Neural cell (in vitro differentiated cells): ENCODE results near the gene LZTS3.

Experiments used
- EP300 ChIP-seq: fragments of 450-650 bp; conservative IDR thresholded peaks from 2 replicates; pipeline ENCODE4 v1.6.1; 2014; ENCODE audit warnings: antibody characterized with exemption, mild to moderate bottlenecking, moderate library complexity; ENCODE audit not compliant: poor library complexity, severe bottlenecking
- EZH2 ChIP-seq: fragments of 200-600, 300-800 bp; shearing (Covaris generic), sonication (generic); IDR thresholded peaks from 2 replicates; pipeline ENCODE4 v1.6.1; 2014; ENCODE audit warnings: antibody characterized with exemption, low read length, borderline replicate concordance, mild to moderate bottlenecking; ENCODE audit not compliant: insufficient read depth, poor library complexity, severe bottlenecking
- MXI1 ChIP-seq: fragments of 450-650 bp; conservative IDR thresholded peaks from 2 replicates; pipeline ENCODE4 v1.6.1; 2014; ENCODE audit warnings: antibody characterized with exemption, mild to moderate bottlenecking; ENCODE audit not compliant: poor library complexity, severe bottlenecking
- POLR2AphosphoS5 ChIP-seq: IDR thresholded peaks from 2 replicates; pipeline ENCODE4 v1.6.1; 2012
- RAD21 ChIP-seq: fragments of 450-650 bp; conservative IDR thresholded peaks from 2 replicates; pipeline ENCODE4 v1.6.1; 2014; ENCODE audit warnings: antibody characterized with exemption, mild to moderate bottlenecking, moderate library complexity
- SMC3 ChIP-seq: fragments of 450-650 bp; conservative IDR thresholded peaks from 2 replicates; pipeline ENCODE4 v1.6.1; 2014; ENCODE audit warnings: antibody characterized with exemption, mild to moderate bottlenecking, moderate library complexity; ENCODE audit not compliant: poor library complexity
- TAF1 ChIP-seq: IDR thresholded peaks from 2 replicates; pipeline ENCODE4 v1.6.1; 2012; ENCODE audit warnings: low read depth
- TF ChIP-seq, protein P1 (sequence below): fragments of 450-650 bp; IDR thresholded peaks from 2 replicates; pipeline ENCODE4 v1.5.1; 2014; ENCODE audit warnings: antibody characterized with exemption, mild to moderate bottlenecking, moderate library complexity; ENCODE audit not compliant: poor library complexity, severe bottlenecking
- TF ChIP-seq, protein P2 (sequence below): IDR thresholded peaks from 2 replicates; pipeline ENCODE4 v1.6.1; 2012; ENCODE audit warnings: borderline replicate concordance

DNA sequence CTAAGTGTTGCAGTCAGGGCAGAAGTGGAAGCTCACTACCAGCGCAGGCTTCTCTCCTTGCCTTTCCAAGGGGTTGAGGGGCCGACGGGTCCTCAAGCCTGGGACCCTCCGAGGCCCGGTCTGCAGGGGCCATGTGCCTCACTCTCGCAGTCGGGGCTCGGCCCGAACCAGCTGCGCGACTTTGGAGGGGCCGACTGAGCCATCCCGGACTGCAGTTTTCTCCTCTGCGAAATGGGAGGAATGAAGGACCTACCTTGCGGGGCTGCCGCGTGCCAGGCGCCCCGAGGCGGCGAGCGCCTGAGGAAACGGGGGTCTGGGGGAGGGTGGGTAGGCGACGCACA lies 5.6 kb downstream of the LZTS3 start:
- TF ChIP-seq, protein P1, sequence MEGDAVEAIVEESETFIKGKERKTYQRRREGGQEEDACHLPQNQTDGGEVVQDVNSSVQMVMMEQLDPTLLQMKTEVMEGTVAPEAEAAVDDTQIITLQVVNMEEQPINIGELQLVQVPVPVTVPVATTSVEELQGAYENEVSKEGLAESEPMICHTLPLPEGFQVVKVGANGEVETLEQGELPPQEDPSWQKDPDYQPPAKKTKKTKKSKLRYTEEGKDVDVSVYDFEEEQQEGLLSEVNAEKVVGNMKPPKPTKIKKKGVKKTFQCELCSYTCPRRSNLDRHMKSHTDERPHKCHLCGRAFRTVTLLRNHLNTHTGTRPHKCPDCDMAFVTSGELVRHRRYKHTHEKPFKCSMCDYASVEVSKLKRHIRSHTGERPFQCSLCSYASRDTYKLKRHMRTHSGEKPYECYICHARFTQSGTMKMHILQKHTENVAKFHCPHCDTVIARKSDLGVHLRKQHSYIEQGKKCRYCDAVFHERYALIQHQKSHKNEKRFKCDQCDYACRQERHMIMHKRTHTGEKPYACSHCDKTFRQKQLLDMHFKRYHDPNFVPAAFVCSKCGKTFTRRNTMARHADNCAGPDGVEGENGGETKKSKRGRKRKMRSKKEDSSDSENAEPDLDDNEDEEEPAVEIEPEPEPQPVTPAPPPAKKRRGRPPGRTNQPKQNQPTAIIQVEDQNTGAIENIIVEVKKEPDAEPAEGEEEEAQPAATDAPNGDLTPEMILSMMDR = no peak
- TF ChIP-seq EP300 = no peak
- no peak for TF ChIP-seq POLR2AphosphoS5
- TF ChIP-seq EZH2 = no peak
- TF ChIP-seq TAF1 = no peak
- no peak for TF ChIP-seq SMC3
- TF ChIP-seq, protein P2, sequence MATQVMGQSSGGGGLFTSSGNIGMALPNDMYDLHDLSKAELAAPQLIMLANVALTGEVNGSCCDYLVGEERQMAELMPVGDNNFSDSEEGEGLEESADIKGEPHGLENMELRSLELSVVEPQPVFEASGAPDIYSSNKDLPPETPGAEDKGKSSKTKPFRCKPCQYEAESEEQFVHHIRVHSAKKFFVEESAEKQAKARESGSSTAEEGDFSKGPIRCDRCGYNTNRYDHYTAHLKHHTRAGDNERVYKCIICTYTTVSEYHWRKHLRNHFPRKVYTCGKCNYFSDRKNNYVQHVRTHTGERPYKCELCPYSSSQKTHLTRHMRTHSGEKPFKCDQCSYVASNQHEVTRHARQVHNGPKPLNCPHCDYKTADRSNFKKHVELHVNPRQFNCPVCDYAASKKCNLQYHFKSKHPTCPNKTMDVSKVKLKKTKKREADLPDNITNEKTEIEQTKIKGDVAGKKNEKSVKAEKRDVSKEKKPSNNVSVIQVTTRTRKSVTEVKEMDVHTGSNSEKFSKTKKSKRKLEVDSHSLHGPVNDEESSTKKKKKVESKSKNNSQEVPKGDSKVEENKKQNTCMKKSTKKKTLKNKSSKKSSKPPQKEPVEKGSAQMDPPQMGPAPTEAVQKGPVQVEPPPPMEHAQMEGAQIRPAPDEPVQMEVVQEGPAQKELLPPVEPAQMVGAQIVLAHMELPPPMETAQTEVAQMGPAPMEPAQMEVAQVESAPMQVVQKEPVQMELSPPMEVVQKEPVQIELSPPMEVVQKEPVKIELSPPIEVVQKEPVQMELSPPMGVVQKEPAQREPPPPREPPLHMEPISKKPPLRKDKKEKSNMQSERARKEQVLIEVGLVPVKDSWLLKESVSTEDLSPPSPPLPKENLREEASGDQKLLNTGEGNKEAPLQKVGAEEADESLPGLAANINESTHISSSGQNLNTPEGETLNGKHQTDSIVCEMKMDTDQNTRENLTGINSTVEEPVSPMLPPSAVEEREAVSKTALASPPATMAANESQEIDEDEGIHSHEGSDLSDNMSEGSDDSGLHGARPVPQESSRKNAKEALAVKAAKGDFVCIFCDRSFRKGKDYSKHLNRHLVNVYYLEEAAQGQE = no peak
- no peak for TF ChIP-seq MXI1
- no peak for TF ChIP-seq RAD21
